Tibial nerve (tissue), 3 donors: ENCODE measurements around the gene ANO2.

Experiments used
- POLR2A ChIP-seq, 2 donors: fragments of 450-650 bp; IDR thresholded peaks; one replicate each; pipeline ENCODE4 v1.6.1; 2017; ENCODE audit warnings: antibody characterized with exemption in 2 of 2, mild to moderate bottlenecking in 2 of 2, moderate library complexity in 2 of 2
- TF ChIP-seq, protein P1 (sequence below), 5 experiments: fragments of 200-600 bp in 3 of 5; fragments of 450-650 bp in 2 of 5; sonication (generic) in 3 of 5; IDR thresholded peaks; one replicate each; pipeline ENCODE4 v1.5.1; 2016 to 2019; ENCODE audit warnings: antibody characterized with exemption in 5 of 5, mild to moderate bottlenecking in 3 of 5, moderate library complexity in 2 of 5

DNA sequence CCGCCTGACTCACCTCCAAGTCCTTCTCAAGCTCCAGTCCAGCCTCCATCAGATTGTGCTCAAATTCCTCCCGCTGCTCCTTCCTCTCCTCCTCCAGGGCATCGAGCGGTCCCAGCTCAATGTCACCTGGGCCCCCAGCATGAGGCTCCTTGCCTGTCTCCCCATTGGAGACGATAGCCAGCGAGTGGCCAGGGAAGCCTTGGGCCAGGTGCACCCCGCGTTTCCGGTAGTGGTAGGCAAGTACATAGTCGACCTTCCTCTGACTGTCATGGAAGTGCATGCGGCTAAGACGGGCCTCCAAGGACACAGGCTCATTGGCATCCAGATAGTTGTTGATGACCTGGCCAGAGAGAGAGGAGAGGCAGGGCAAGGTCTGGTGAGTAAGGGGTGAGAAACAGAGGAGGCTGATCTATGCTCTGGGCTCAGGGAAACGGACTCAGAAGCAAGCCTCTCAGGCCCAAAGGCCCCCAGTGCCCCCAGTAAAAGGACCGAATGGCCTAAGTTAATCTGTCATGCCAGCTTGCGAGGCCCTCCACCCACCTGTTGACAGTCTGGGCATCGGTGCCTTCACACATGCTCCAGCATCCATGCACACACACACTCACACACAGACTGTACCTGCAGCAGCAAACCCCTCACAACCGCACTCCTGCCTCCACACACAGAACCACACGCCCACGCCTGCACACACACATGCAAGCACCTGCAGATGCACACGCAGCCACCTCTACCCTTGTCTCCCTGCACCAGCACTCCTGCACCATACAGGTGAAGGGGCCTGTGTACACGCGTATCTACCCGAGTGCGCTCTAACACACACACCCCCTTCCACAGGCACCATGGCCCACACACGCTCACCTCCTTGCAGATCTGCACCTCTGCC lies 23.8 kb downstream of the ANO2 start:
- TF ChIP-seq, protein P1, sequence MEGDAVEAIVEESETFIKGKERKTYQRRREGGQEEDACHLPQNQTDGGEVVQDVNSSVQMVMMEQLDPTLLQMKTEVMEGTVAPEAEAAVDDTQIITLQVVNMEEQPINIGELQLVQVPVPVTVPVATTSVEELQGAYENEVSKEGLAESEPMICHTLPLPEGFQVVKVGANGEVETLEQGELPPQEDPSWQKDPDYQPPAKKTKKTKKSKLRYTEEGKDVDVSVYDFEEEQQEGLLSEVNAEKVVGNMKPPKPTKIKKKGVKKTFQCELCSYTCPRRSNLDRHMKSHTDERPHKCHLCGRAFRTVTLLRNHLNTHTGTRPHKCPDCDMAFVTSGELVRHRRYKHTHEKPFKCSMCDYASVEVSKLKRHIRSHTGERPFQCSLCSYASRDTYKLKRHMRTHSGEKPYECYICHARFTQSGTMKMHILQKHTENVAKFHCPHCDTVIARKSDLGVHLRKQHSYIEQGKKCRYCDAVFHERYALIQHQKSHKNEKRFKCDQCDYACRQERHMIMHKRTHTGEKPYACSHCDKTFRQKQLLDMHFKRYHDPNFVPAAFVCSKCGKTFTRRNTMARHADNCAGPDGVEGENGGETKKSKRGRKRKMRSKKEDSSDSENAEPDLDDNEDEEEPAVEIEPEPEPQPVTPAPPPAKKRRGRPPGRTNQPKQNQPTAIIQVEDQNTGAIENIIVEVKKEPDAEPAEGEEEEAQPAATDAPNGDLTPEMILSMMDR (IDR thresholded peaks at IDR 0.05) = no peak
- no peak for TF ChIP-seq POLR2A (IDR thresholded peaks at IDR 0.05)
